HG03521 (cell line): Measurements from ENCODE around the gene CNTN1.
A peak's percentile ranks its signal among the peaks of the same experiment; 100 is the strongest.

Experiments
- ATAC-seq: cut with Tn5 transposase; IDR thresholded peaks from one replicate; pipeline ENCODE4 v1.9.1; 2021; ENCODE audit warnings: mild to moderate bottlenecking, moderate library complexity; ENCODE audit not compliant: unreplicated experiment

Gene CNTN1

GRCh38 chr12:40691913-40692764, at the start of gene CNTN1:
TSS of gene CNTN1 (plus strand) at chr12:40692439.
- peak; percentile 50 for ATAC-seq

GRCh38 chr12:40643506-40643905, 48.7 kb upstream of the CNTN1 start:
- ATAC-seq, result no peak

GRCh38 chr12:40643976-40644375, 48.3 kb upstream of the CNTN1 start:
- ATAC-seq, result no peak

GRCh38 chr12:40644708-40645107, 47.5 kb upstream of the CNTN1 start:
- ATAC-seq, result no peak

- no peak for ATAC-seq
These were observed 46.9 kb upstream of the CNTN1 start for GRCh38 chr12:40645361-40645760.

GRCh38 chr12:40646456-40646855, 45.8 kb upstream of the CNTN1 start:
- ATAC-seq, result no peak

- no peak for ATAC-seq
These were observed 45.3 kb upstream of the CNTN1 start for GRCh38 chr12:40646911-40647310.

GRCh38 chr12:40647651-40648050, 44.6 kb upstream of the CNTN1 start:
- ATAC-seq, result no peak

- ATAC-seq, result no peak
These were observed 43.7 kb upstream of the CNTN1 start for GRCh38 chr12:40648519-40648918.

- ATAC-seq, result no peak
These were observed 42.1 kb upstream of the CNTN1 start for GRCh38 chr12:40650038-40650704.

- ATAC-seq, result no peak
These were observed 36.8 kb upstream of the CNTN1 start for GRCh38 chr12:40655451-40655850.

- ATAC-seq, result no peak
These were observed 29.9 kb upstream of the CNTN1 start for GRCh38 chr12:40662366-40662765.

- ATAC-seq, result no peak
These were observed 28.5 kb upstream of the CNTN1 start for GRCh38 chr12:40663781-40664180.

GRCh38 chr12:40668099-40668529, 24.1 kb upstream of the CNTN1 start:
- no peak for ATAC-seq

GRCh38 chr12:40672741-40673271, 19.4 kb upstream of the CNTN1 start:
- ATAC-seq, result no peak

- no peak for ATAC-seq
These were observed 11.1 kb upstream of the CNTN1 start for GRCh38 chr12:40681148-40681547.

- no peak for ATAC-seq
These were observed 7.3 kb upstream of the CNTN1 start for GRCh38 chr12:40684986-40685385.

- ATAC-seq, result no peak
These were observed 4.0 kb upstream of the CNTN1 start for GRCh38 chr12:40688085-40688725.

GRCh38 chr12:40689576-40689975, 2.7 kb upstream of the CNTN1 start:
- no peak for ATAC-seq

- no peak for ATAC-seq
These were observed 547 bp downstream of the CNTN1 start for GRCh38 chr12:40692765-40693206.

- no peak for ATAC-seq
These were observed 1.1 kb downstream of the CNTN1 start for GRCh38 chr12:40693207-40693821.
